ENCODE results near the gene C12orf43.
"Not testable (repeated sequence)": the region's sequence is repeated elsewhere in the genome, so short reads cannot be mapped to it uniquely, and the experiment has no call there.

C12orf43 gene

GRCh38 chr12:121015825-121016766 is at the start of gene C12orf43:
Gene C12orf43 (minus strand): TSS chr12:121016487. CDS start chr12:121016474, 13 bp downstream.
- no peaks in the 10 kb centered on the region for H3K27me3 Mint-ChIP-seq
- H3K36me3 Mint-ChIP-seq = peaks cover 9% of the 10 kb centered on the region
- peak within 1 kb of the TSS; percentile 100 for H3K4me3 Mint-ChIP-seq
- peaks cover 24% of the 10 kb centered on the region for H3K4me1 Mint-ChIP-seq (ENCODE audit: low read depth)
- peak within 1 kb of the TSS; percentile 100 for H3K27ac Mint-ChIP-seq
- H3K9me3 Mint-ChIP-seq (ENCODE audit: low read depth) = no peaks in the 10 kb centered on the region

GRCh38 chr12:121065345-121065744 is 49.1 kb upstream of the C12orf43 start:
- H3K4me1 Mint-ChIP-seq (ENCODE audit: low read depth) = peaks cover 11% of the 10 kb centered on the region
- no peaks in the 10 kb centered on the region for H3K36me3 Mint-ChIP-seq
- no peaks in the 10 kb centered on the region for H3K27me3 Mint-ChIP-seq
- no peak overlapping the region for H3K4me3 Mint-ChIP-seq
- no peak overlapping the region for H3K27ac Mint-ChIP-seq
- no peaks in the 10 kb centered on the region for H3K9me3 Mint-ChIP-seq (ENCODE audit: low read depth)

- H3K27ac Mint-ChIP-seq; H3K36me3 Mint-ChIP-seq; H3K27me3 Mint-ChIP-seq; H3K9me3 Mint-ChIP-seq (ENCODE audit: low read depth); H3K4me3 Mint-ChIP-seq: not testable (repeated sequence)
- peaks cover 14% of the 10 kb centered on the region for H3K4me1 Mint-ChIP-seq (ENCODE audit: low read depth)
These were observed 48.3 kb upstream of the C12orf43 start for GRCh38 chr12:121064586-121064985.

- peaks cover 14% of the 10 kb centered on the region for H3K4me1 Mint-ChIP-seq (ENCODE audit: low read depth)
- H3K36me3 Mint-ChIP-seq = no peaks in the 10 kb centered on the region
- no peak overlapping the region for H3K4me3 Mint-ChIP-seq
- no peaks in the 10 kb centered on the region for H3K9me3 Mint-ChIP-seq (ENCODE audit: low read depth)
- no peak overlapping the region for H3K27ac Mint-ChIP-seq
- H3K27me3 Mint-ChIP-seq = no peaks in the 10 kb centered on the region
These were observed 47.8 kb upstream of the C12orf43 start for GRCh38 chr12:121064116-121064515.

- Mint-ChIP-seq H3K4me3 (no peak overlapping the region), H3K9me3 (ENCODE audit: low read depth) (no peaks in the 10 kb centered on the region), H3K27me3 (no peaks in the 10 kb centered on the region), H3K27ac (no peak overlapping the region), H3K4me1 (ENCODE audit: low read depth) (peaks cover 14% of the 10 kb centered on the region), H3K36me3 (no peaks in the 10 kb centered on the region)
These were observed 46.2 kb upstream of the C12orf43 start for GRCh38 chr12:121062391-121063045.

- H3K27me3 Mint-ChIP-seq = no peaks in the 10 kb centered on the region
- H3K4me1 Mint-ChIP-seq (ENCODE audit: low read depth) = peaks cover 14% of the 10 kb centered on the region
- no peak overlapping the region for H3K27ac Mint-ChIP-seq
- H3K4me3 Mint-ChIP-seq = no peak overlapping the region
- no peaks in the 10 kb centered on the region for H3K9me3 Mint-ChIP-seq (ENCODE audit: low read depth)
- H3K36me3 Mint-ChIP-seq = no peaks in the 10 kb centered on the region
These were observed 45.5 kb upstream of the C12orf43 start for GRCh38 chr12:121061831-121062230.

- peaks cover 10% of the 10 kb centered on the region for H3K4me1 Mint-ChIP-seq (ENCODE audit: low read depth)
- H3K4me3 Mint-ChIP-seq = peak overlapping the region; percentile 78
- no peaks in the 10 kb centered on the region for H3K9me3 Mint-ChIP-seq (ENCODE audit: low read depth)
- H3K36me3 Mint-ChIP-seq = no peaks in the 10 kb centered on the region
- peak overlapping the region; percentile 80 for H3K27ac Mint-ChIP-seq
- no peaks in the 10 kb centered on the region for H3K27me3 Mint-ChIP-seq
These were observed 44.1 kb upstream of the C12orf43 start for GRCh38 chr12:121060149-121061001.

- H3K27me3 Mint-ChIP-seq = no peaks in the 10 kb centered on the region
These were observed 43.0 kb upstream of the C12orf43 start for GRCh38 chr12:121059031-121059898.

GRCh38 chr12:121057794-121058193 is 41.5 kb upstream of the C12orf43 start:
- Mint-ChIP-seq H3K9me3 (ENCODE audit: low read depth) (no peaks in the 10 kb centered on the region), H3K27ac (no peak overlapping the region), H3K27me3 (no peaks in the 10 kb centered on the region)

More at GRCh38 chr12:121059031-121059898, 43.0 kb upstream of the C12orf43 start:
- H3K36me3 Mint-ChIP-seq = no peaks in the 10 kb centered on the region
- peak overlapping the region; percentile 78 for H3K4me3 Mint-ChIP-seq
- no peaks in the 10 kb centered on the region for H3K9me3 Mint-ChIP-seq (ENCODE audit: low read depth)
- H3K27ac Mint-ChIP-seq = no peak overlapping the region
- H3K4me1 Mint-ChIP-seq (ENCODE audit: low read depth) = peaks cover 6% of the 10 kb centered on the region

GRCh38 chr12:121053706-121054105 is 37.4 kb upstream of the C12orf43 start:
- Mint-ChIP-seq H3K4me3 (no peak overlapping the region), H3K27ac (no peak overlapping the region), H3K4me1 (ENCODE audit: low read depth) (no peaks in the 10 kb centered on the region), H3K9me3 (ENCODE audit: low read depth) (no peaks in the 10 kb centered on the region), H3K27me3 (no peaks in the 10 kb centered on the region), H3K36me3 (no peaks in the 10 kb centered on the region)

More at GRCh38 chr12:121057794-121058193, 41.5 kb upstream of the C12orf43 start:
- Mint-ChIP-seq H3K4me3 (no peak overlapping the region), H3K4me1 (ENCODE audit: low read depth) (peaks cover 6% of the 10 kb centered on the region), H3K36me3 (no peaks in the 10 kb centered on the region)

- Mint-ChIP-seq H3K4me3 (no peak overlapping the region), H3K36me3 (no peaks in the 10 kb centered on the region), H3K4me1 (ENCODE audit: low read depth) (no peaks in the 10 kb centered on the region), H3K27ac (no peak overlapping the region), H3K27me3 (no peaks in the 10 kb centered on the region), H3K9me3 (ENCODE audit: low read depth) (no peaks in the 10 kb centered on the region)
These were observed 34.4 kb upstream of the C12orf43 start for GRCh38 chr12:121050725-121051124.

- Mint-ChIP-seq H3K27me3 (no peaks in the 10 kb centered on the region), H3K36me3 (no peaks in the 10 kb centered on the region), H3K9me3 (ENCODE audit: low read depth) (no peaks in the 10 kb centered on the region), H3K27ac (no peak overlapping the region), H3K4me3 (peak overlapping the region; percentile 77), H3K4me1 (ENCODE audit: low read depth) (peaks cover 3% of the 10 kb centered on the region)
These were observed 32.2 kb upstream of the C12orf43 start for GRCh38 chr12:121048442-121048841.

GRCh38 chr12:121047400-121047799 is 31.1 kb upstream of the C12orf43 start:
- H3K4me1 Mint-ChIP-seq (ENCODE audit: low read depth); H3K27me3 Mint-ChIP-seq; H3K36me3 Mint-ChIP-seq; H3K27ac Mint-ChIP-seq; H3K9me3 Mint-ChIP-seq (ENCODE audit: low read depth); H3K4me3 Mint-ChIP-seq: not testable (repeated sequence)

GRCh38 chr12:121043067-121043466 is 26.8 kb upstream of the C12orf43 start:
- H3K27ac Mint-ChIP-seq = no peak overlapping the region
- no peaks in the 10 kb centered on the region for H3K27me3 Mint-ChIP-seq
- H3K4me3 Mint-ChIP-seq = no peak overlapping the region
- no peaks in the 10 kb centered on the region for H3K36me3 Mint-ChIP-seq
- H3K4me1 Mint-ChIP-seq (ENCODE audit: low read depth) = peaks cover 19% of the 10 kb centered on the region
- no peaks in the 10 kb centered on the region for H3K9me3 Mint-ChIP-seq (ENCODE audit: low read depth)
